ENCODE measurements around the gene SEMA3G.

Gene SEMA3G

DNA sequence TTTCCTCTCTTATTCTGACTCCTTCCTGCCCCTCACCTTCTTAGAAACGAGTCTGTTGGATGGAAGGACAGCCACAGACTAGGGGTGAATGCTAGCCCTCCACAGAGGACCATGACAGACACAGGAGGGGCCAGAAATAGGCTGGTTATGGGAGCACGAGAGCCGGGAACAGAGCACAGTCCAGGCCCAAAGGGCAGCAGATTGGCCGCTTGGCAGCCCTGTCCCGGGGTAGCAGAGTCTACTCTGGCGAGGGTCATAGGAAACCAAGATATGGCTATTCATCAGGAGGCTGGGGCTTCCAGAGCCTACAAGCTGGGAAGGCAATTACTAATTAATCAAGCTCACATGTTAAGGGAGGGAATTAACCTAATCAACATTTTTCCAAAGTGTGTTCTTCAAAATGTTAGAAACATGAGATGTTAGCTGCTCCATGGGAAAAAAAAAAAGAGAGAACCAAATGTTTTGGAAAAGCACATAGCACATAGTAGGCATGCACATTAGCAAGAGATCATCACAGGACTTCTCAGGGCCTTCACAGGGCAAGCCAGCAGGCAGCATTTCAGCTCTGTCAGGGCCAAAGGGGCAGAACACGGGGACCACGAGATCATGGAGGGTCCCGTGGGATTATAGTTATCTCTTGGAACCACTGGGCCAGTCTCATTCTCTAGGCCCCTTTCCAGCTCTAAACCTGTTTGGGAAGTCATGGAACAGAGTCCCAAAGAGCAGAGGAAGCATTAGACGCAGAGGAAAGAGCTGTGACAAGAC is 13.3 kb downstream of the SEMA3G start:
- Histone ChIP-seq H3K27me3 (ENCODE audit: control insufficient read depth in 1 of 2, insufficient read depth in 2 of 2, low read length in 2 of 2) (no peaks in the 10 kb centered on the region), H3K36me3 (ENCODE audit: control insufficient read depth in 1 of 2, insufficient read depth in 2 of 2, low read length in 2 of 2) (no peaks in the 10 kb centered on the region), H3K9me3 (ENCODE audit: control insufficient read depth in 1 of 2, low read length in 2 of 2) (no peaks in the 10 kb centered on the region), H3K4me3 (ENCODE audit: low read depth in 1 of 2, low read length in 2 of 2) (no peak overlapping the region), H3K4me1 (ENCODE audit: control insufficient read depth in 1 of 2, insufficient read depth in 2 of 2, low read length in 2 of 2) (no peaks in the 10 kb centered on the region), H3K27ac (ENCODE audit: low read depth, low read length) (no peak overlapping the region), H3K9ac (ENCODE audit: low read depth in 1 of 2, low read length in 2 of 2) (no peak overlapping the region)

DNA sequence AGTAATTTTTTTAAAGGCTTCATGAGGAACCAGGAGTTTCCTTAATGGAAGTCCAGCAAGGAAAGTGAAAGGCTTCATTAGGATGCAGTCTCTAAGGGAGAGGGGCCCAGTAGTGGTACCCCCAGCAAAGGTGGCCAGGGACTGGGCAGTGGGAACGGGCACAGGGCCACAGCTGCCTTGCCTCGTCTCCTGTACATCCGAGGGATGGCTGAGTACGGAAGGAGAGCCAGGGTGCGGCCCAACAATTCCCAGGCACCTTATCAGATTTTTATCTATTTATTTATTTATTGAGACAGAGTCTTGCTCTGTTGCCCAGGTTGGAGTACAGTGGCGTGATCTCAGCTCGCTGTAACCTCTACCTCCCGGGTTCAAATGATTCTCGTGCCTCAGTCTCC is 14.5 kb downstream of the SEMA3G start:
- Histone ChIP-seq H3K27me3 (ENCODE audit: control insufficient read depth in 1 of 2, insufficient read depth in 2 of 2, low read length in 2 of 2) (no peaks in the 10 kb centered on the region), H3K36me3 (ENCODE audit: control insufficient read depth in 1 of 2, insufficient read depth in 2 of 2, low read length in 2 of 2) (no peaks in the 10 kb centered on the region), H3K27ac (ENCODE audit: low read depth, low read length) (no peak overlapping the region), H3K4me1 (ENCODE audit: control insufficient read depth in 1 of 2, insufficient read depth in 2 of 2, low read length in 2 of 2) (no peaks in the 10 kb centered on the region), H3K9me3 (ENCODE audit: control insufficient read depth in 1 of 2, low read length in 2 of 2) (no peaks in the 10 kb centered on the region), H3K9ac (ENCODE audit: low read depth in 1 of 2, low read length in 2 of 2) (no peak overlapping the region), H3K4me3 (ENCODE audit: low read depth in 1 of 2, low read length in 2 of 2) (no peak overlapping the region)

DNA sequence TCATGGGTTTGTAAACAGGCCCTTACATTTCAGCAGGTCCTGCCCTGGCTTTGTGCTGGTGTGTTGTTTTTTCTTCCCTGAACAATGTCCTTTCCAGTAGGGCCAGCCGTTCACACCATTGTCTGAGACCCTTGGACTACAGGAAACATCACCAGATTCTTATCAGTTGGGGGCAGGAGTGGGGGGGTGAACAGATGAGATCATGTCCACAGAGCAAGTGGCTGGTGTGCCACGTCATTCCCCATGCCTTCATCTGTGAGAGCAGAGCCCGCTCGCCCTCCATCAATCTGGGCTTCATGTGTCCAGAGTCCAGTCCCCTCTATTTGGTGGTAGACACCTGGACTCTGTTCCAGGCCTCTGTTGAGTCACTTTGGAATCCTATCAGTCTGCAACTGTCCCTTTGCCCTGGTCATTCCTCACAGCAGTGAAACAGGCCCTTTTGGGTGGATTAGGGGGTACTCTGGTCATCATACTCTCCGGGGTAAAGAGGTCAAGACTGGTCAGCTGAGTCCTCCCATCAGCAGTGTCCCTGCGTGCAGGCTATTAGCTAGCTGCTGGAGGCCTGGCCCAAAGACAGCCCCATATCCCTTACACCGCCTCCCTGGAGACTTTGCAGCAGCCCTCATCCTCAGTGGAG is 15.0 kb downstream of the SEMA3G start:
- Histone ChIP-seq H3K27ac (ENCODE audit: low read depth, low read length) (no peak overlapping the region), H3K36me3 (ENCODE audit: control insufficient read depth in 1 of 2, insufficient read depth in 2 of 2, low read length in 2 of 2) (no peaks in the 10 kb centered on the region), H3K9ac (ENCODE audit: low read depth in 1 of 2, low read length in 2 of 2) (no peak overlapping the region), H3K4me3 (ENCODE audit: low read depth in 1 of 2, low read length in 2 of 2) (no peak overlapping the region), H3K4me1 (ENCODE audit: control insufficient read depth in 1 of 2, insufficient read depth in 2 of 2, low read length in 2 of 2) (no peaks in the 10 kb centered on the region), H3K9me3 (ENCODE audit: control insufficient read depth in 1 of 2, low read length in 2 of 2) (no peaks in the 10 kb centered on the region), H3K27me3 (ENCODE audit: control insufficient read depth in 1 of 2, insufficient read depth in 2 of 2, low read length in 2 of 2) (no peaks in the 10 kb centered on the region)

DNA sequence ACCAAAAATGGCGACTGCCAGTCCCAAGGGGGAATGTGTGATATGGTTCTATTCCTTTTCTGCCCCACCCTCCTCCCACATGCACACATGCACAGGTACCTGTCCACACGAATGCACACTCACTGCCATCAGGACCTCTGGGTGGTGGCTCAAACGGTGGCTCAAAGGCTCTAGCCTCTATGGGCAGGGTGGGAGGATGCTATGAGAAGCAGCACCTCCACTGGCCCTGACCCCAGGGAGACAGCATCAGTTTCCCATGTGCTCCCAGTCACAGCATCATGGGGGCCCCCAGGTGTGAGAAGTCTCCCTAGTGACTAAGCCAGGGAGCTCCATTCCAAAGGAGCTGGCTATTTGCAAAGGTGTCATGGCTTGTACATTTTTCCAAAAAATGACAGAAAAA is 15.9 kb downstream of the SEMA3G start:
- Histone ChIP-seq H3K9me3 (ENCODE audit: control insufficient read depth in 1 of 2, low read length in 2 of 2) (no peaks in the 10 kb centered on the region), H3K27ac (ENCODE audit: low read depth, low read length) (no peak overlapping the region), H3K36me3 (ENCODE audit: control insufficient read depth in 1 of 2, insufficient read depth in 2 of 2, low read length in 2 of 2) (no peaks in the 10 kb centered on the region), H3K4me1 (ENCODE audit: control insufficient read depth in 1 of 2, insufficient read depth in 2 of 2, low read length in 2 of 2) (no peaks in the 10 kb centered on the region), H3K9ac (ENCODE audit: low read depth in 1 of 2, low read length in 2 of 2) (no peak overlapping the region), H3K4me3 (ENCODE audit: low read depth in 1 of 2, low read length in 2 of 2) (no peak overlapping the region), H3K27me3 (ENCODE audit: control insufficient read depth in 1 of 2, insufficient read depth in 2 of 2, low read length in 2 of 2) (no peaks in the 10 kb centered on the region)

GRCh38 chr3:52428151-52429005 is 16.5 kb downstream of the SEMA3G start:
- H3K4me3 ChIP-seq (ENCODE audit: low read depth in 1 of 2, low read length in 2 of 2): no peak overlapping the region
- H3K4me1 ChIP-seq (ENCODE audit: control insufficient read depth in 1 of 2, insufficient read depth in 2 of 2, low read length in 2 of 2): no peaks in the 10 kb centered on the region
- H3K27me3 ChIP-seq (ENCODE audit: control insufficient read depth in 1 of 2, insufficient read depth in 2 of 2, low read length in 2 of 2): no peaks in the 10 kb centered on the region
- H3K9ac ChIP-seq (ENCODE audit: low read depth in 1 of 2, low read length in 2 of 2): no peak overlapping the region
- no peak overlapping the region for H3K27ac ChIP-seq (ENCODE audit: low read depth, low read length)
- H3K36me3 ChIP-seq (ENCODE audit: control insufficient read depth in 1 of 2, insufficient read depth in 2 of 2, low read length in 2 of 2): no peaks in the 10 kb centered on the region
- H3K9me3 ChIP-seq (ENCODE audit: control insufficient read depth in 1 of 2, low read length in 2 of 2): no peaks in the 10 kb centered on the region

DNA sequence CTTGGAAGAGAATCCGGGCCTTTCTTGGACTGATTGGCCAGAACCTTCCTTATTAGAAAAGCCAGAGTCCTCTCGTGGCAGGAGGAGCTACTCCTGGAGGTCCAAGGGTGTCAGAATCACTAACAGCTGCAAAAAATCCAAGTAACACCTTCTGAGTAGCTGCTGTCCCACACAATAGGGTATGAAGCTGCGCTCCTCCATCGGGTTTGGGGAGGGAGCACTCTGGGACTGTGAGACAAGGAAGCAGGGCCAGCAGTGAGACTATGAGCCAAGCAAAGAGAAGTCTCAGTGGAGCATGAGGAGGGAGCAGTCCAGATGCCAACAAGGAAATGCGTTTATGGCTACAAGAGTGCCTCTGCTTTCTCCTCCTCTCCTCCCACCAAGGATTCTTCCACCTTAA is 21.7 kb downstream of the SEMA3G start:
- Histone ChIP-seq H3K4me3 (ENCODE audit: low read depth in 1 of 2, low read length in 2 of 2) (no peak overlapping the region), H3K27ac (ENCODE audit: low read depth, low read length) (no peak overlapping the region), H3K9ac (ENCODE audit: low read depth in 1 of 2, low read length in 2 of 2) (no peak overlapping the region), H3K4me1 (ENCODE audit: control insufficient read depth in 1 of 2, insufficient read depth in 2 of 2, low read length in 2 of 2) (no peaks in the 10 kb centered on the region), H3K27me3 (ENCODE audit: control insufficient read depth in 1 of 2, insufficient read depth in 2 of 2, low read length in 2 of 2) (no peaks in the 10 kb centered on the region), H3K9me3 (ENCODE audit: control insufficient read depth in 1 of 2, low read length in 2 of 2) (no peaks in the 10 kb centered on the region), H3K36me3 (ENCODE audit: control insufficient read depth in 1 of 2, insufficient read depth in 2 of 2, low read length in 2 of 2) (peaks cover 7 to 11% of the 10 kb centered on the region in 2 donors)

GRCh38 chr3:52422669-52423068 is 22.2 kb downstream of the SEMA3G start:
- H3K36me3 ChIP-seq (ENCODE audit: control insufficient read depth in 1 of 2, insufficient read depth in 2 of 2, low read length in 2 of 2): peaks cover 7 to 11% of the 10 kb centered on the region in 2 donors
- H3K4me1 ChIP-seq (ENCODE audit: control insufficient read depth in 1 of 2, insufficient read depth in 2 of 2, low read length in 2 of 2): no peaks in the 10 kb centered on the region
- H3K27ac ChIP-seq (ENCODE audit: low read depth, low read length): no peak overlapping the region
- H3K4me3 ChIP-seq (ENCODE audit: low read depth in 1 of 2, low read length in 2 of 2): no peak overlapping the region
- H3K9me3 ChIP-seq (ENCODE audit: control insufficient read depth in 1 of 2, low read length in 2 of 2): no peaks in the 10 kb centered on the region
- H3K27me3 ChIP-seq (ENCODE audit: control insufficient read depth in 1 of 2, insufficient read depth in 2 of 2, low read length in 2 of 2): no peaks in the 10 kb centered on the region
- H3K9ac ChIP-seq (ENCODE audit: low read depth in 1 of 2, low read length in 2 of 2): no peak overlapping the region

GRCh38 chr3:52420388-52420787 is 24.5 kb downstream of the SEMA3G start:
- Histone ChIP-seq H3K4me3 (ENCODE audit: low read depth in 1 of 2, low read length in 2 of 2) (no peak overlapping the region), H3K4me1 (ENCODE audit: control insufficient read depth in 1 of 2, insufficient read depth in 2 of 2, low read length in 2 of 2) (no peaks in the 10 kb centered on the region), H3K9ac (ENCODE audit: low read depth in 1 of 2, low read length in 2 of 2) (no peak overlapping the region), H3K27me3 (ENCODE audit: control insufficient read depth in 1 of 2, insufficient read depth in 2 of 2, low read length in 2 of 2) (no peaks in the 10 kb centered on the region), H3K27ac (ENCODE audit: low read depth, low read length) (no peak overlapping the region), H3K36me3 (ENCODE audit: control insufficient read depth in 1 of 2, insufficient read depth in 2 of 2, low read length in 2 of 2) (peaks cover 7 to 11% of the 10 kb centered on the region in 2 donors), H3K9me3 (ENCODE audit: control insufficient read depth in 1 of 2, low read length in 2 of 2) (no peaks in the 10 kb centered on the region)

DNA sequence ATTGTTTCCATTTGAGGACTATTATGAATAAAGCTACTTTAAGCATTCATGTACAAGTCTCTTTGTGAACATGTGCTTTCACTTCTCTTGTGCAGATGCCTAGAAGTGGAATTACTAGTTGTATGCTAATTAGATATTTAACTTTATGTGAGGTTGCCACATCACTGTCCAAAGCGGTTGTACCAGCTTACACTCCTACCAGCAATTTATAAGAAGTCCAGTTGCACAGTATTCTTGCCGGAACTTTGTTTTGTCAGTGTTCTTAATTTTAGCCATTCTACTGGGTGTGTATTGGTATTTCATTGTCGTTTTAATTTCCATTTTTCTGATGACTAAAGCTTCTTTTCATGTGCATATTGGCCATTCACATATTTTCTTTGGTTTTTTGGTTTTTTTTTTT is 29.1 kb downstream of the SEMA3G start:
- H3K9me3 ChIP-seq (ENCODE audit: control insufficient read depth in 1 of 2, low read length in 2 of 2): no peaks in the 10 kb centered on the region
- H3K36me3 ChIP-seq (ENCODE audit: control insufficient read depth in 1 of 2, insufficient read depth in 2 of 2, low read length in 2 of 2): peaks cover 7% of the 10 kb centered on the region in 2 donors
- no peaks in the 10 kb centered on the region for H3K27me3 ChIP-seq (ENCODE audit: control insufficient read depth in 1 of 2, insufficient read depth in 2 of 2, low read length in 2 of 2)
- H3K4me3 ChIP-seq (ENCODE audit: low read depth in 1 of 2, low read length in 2 of 2): no peak overlapping the region
- peaks cover 21% of the 10 kb centered on the region in 2 donors for H3K4me1 ChIP-seq (ENCODE audit: control insufficient read depth in 1 of 2, insufficient read depth in 2 of 2, low read length in 2 of 2)
- H3K27ac ChIP-seq (ENCODE audit: low read depth, low read length): no peak overlapping the region
- no peak overlapping the region for H3K9ac ChIP-seq (ENCODE audit: low read depth in 1 of 2, low read length in 2 of 2)

- H3K4me3 ChIP-seq (ENCODE audit: low read depth in 1 of 2, low read length in 2 of 2): peak overlapping the region; percentile 76 to 94
Measured at GRCh38 chr3:52408466-52408865, 36.4 kb downstream of the SEMA3G start.

More at GRCh38 chr3:52408466-52408865, 36.4 kb downstream of the SEMA3G start:
- peaks cover 45 to 61% of the 10 kb centered on the region in 2 donors for H3K4me1 ChIP-seq (ENCODE audit: control insufficient read depth in 1 of 2, insufficient read depth in 2 of 2, low read length in 2 of 2)
- H3K9me3 ChIP-seq (ENCODE audit: control insufficient read depth in 1 of 2, low read length in 2 of 2): no peaks in the 10 kb centered on the region
- H3K9ac ChIP-seq (ENCODE audit: low read depth in 1 of 2, low read length in 2 of 2): peak overlapping the region in 1 of 2 donors; percentile 85
- H3K36me3 ChIP-seq (ENCODE audit: control insufficient read depth in 1 of 2, insufficient read depth in 2 of 2, low read length in 2 of 2): peaks cover 32 to 52% of the 10 kb centered on the region in 2 donors
- H3K27me3 ChIP-seq (ENCODE audit: control insufficient read depth in 1 of 2, insufficient read depth in 2 of 2, low read length in 2 of 2): no peaks in the 10 kb centered on the region
- no peak overlapping the region for H3K27ac ChIP-seq (ENCODE audit: low read depth, low read length)
